Measurements from ENCODE around the gene IGDCC3. TPM values are rescaled to one million over a fixed set of nuclear protein-coding genes. Genes with fewer than 3 reads are reported as not detected.

The IGDCC3 gene
- total and polyA plus RNA-seq, 10 of the 15 experiments (the other 5 are each of a cell fraction or from before 2014, with no cell fraction given), result 0.10 to 0.20 (median 0.15) TPM; not detected in 7

DNA sequence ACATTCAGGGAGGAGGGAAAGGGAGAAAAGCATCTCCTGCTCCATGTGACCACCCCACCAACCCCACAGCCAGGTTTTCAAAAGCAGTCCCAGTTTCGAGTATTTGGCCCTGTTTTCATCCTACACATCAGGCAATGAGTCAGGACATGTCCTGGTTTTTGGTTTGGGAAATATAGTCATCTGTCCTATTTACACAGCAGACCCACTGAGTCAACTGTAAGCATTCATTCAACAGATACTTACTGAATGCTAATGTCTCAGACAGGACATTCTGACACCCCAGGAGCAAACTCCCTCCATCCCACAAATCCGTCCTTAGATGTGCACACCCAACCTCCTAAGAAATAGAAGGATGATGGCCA is 32.9 kb downstream of the IGDCC3 start:
- Histone ChIP-seq H3K9ac (ENCODE audit: control insufficient read depth, insufficient read depth, low read length) (no peak overlapping the region), H3K79me2 (ENCODE audit: control insufficient read depth, insufficient read depth, low read length) (no peaks in the 10 kb centered on the region), H3K27ac (ENCODE audit: control insufficient read depth, insufficient read depth) (no peak overlapping the region), H3K4me3 (no peak overlapping the region), H3K36me3 (ENCODE audit: control insufficient read depth in 2 of 2, insufficient read depth in 2 of 2, low read length in 1 of 2) (no peaks in the 10 kb centered on the region), H2AFZ (ENCODE audit: control insufficient read depth, low read depth, low read length) (no peak overlapping the region), H3K4me1 (ENCODE audit: control insufficient read depth, insufficient read depth, low read length) (no peaks in the 10 kb centered on the region), H3K4me2 (ENCODE audit: control insufficient read depth, insufficient read depth) (no peak overlapping the region), H3K27me3 (replicated peaks in 1 of 2; ENCODE audit: control insufficient read depth in 2 of 2, insufficient read depth in 2 of 2, low read length in 1 of 2) (peaks cover 2 to 4% of the 10 kb centered on the region in 2 experiments; a peak in 3 of 4 replicates), H3K9me3 (replicated peaks; ENCODE audit: control insufficient read depth, insufficient read depth, low read length) (no peaks in the 10 kb centered on the region), H4K20me1 (ENCODE audit: control insufficient read depth, insufficient read depth) (no peaks in the 10 kb centered on the region)
- CTCF ChIA-PET, result no interaction called here
- BruUV-seq (replicated peaks), result no TSS peak
- intact Hi-C loops (cut with micrococcal nuclease; ENCODE audit: unreplicated experiment) (no loop called here), in situ Hi-C loops (cut with MboI) (no loop called here)
- no peak for TF ChIP-seq MYB (IDR thresholded peaks at IDR 0.05; ENCODE audit: borderline replicate concordance, low read depth, low read length)
- TF ChIP-seq SUPT20H (IDR thresholded peaks at IDR 0.05; ENCODE audit: borderline replicate concordance, control insufficient read depth, low read depth, low read length), result no peak
- TF ChIP-seq HDAC2 (IDR thresholded peaks at IDR 0.05), result no peak
- TF ChIP-seq POLR2AphosphoS2 (IDR thresholded peaks at IDR 0.05; ENCODE audit: low read depth, low read length), result no peak
- no peak for TF ChIP-seq ZSCAN29 (IDR thresholded peaks at IDR 0.05)
- no peak for TF ChIP-seq RELA (IDR thresholded peaks at IDR 0.05; ENCODE audit: borderline replicate concordance, partially characterized antibody)
- TF ChIP-seq HDGF (IDR thresholded peaks at IDR 0.05), result no peak
- no peak for TF ChIP-seq GATAD2B (conservative IDR thresholded peaks at IDR 0.05; ENCODE audit: low read depth)
- TF ChIP-seq, protein P1, sequence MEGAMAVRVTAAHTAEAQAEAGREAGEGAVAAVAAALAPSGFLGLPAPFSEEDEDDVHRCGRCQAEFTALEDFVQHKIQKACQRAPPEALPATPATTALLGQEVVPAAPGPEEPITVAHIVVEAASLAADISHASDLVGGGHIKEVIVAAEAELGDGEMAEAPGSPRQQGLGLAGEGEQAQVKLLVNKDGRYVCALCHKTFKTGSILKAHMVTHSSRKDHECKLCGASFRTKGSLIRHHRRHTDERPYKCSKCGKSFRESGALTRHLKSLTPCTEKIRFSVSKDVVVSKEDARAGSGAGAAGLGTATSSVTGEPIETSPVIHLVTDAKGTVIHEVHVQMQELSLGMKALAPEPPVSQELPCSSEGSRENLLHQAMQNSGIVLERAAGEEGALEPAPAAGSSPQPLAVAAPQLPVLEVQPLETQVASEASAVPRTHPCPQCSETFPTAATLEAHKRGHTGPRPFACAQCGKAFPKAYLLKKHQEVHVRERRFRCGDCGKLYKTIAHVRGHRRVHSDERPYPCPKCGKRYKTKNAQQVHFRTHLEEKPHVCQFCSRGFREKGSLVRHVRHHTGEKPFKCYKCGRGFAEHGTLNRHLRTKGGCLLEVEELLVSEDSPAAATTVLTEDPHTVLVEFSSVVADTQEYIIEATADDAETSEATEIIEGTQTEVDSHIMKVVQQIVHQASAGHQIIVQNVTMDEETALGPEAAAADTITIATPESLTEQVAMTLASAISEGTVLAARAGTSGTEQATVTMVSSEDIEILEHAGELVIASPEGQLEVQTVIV (IDR thresholded peaks at IDR 0.05; ENCODE audit: borderline replicate concordance, partially characterized antibody), result no peak
- 17% methylated on average over 2 of the region's 2 CpGs for WGBS (ENCODE audit: insufficient coverage, insufficient replicate concordance, low lambda C conversion rate, missing lambda C conversion rate)
- SMC1A ChIA-PET (ENCODE audit: uncharacterized antibody, unreplicated experiment), result no interaction called here
- ATAC-seq (no peak), FAIRE-seq (no peak), DNase-seq (ENCODE audit: low read depth, low spot score) (no peak)
- POLR2A ChIA-PET, result no interaction called here
- RAD21 ChIA-PET (ENCODE audit: unreplicated experiment), result no interaction called here
